Caco-2 (cell line): ENCODE measurements around the gene ARHGEF38. TPM values are rescaled to one million over a fixed set of nuclear protein-coding genes. Genes with fewer than 3 reads are reported as not detected.
"Not testable (repeated sequence)": the region's sequence is repeated elsewhere in the genome, so short reads cannot be mapped to it uniquely, and the experiment has no call there.

Experiments
- BruUV-seq: library from RNA; stranded (reverse); fragments of 400-500 nt; replicated peaks from 2 replicates; lab custom pipeline; 2021; lab: Mats Ljungman, UMichigan
- CTCF ChIA-PET: fragments of 300-600 bp; sonication (Branson Sonifier 250); formaldehyde crosslinking; loops from one replicate; lab custom pipeline; 2022; ENCODE audit warnings: antibody characterized with exemption; lab: Charles Lee
- POLR2A ChIA-PET: fragments of 300-600 bp; sonication (Branson Sonifier 250); formaldehyde crosslinking; loops from one replicate; lab custom pipeline; 2022; ENCODE audit warnings: antibody characterized with exemption; lab: Charles Lee
- DNase-seq, 2 experiments: peaks; one replicate each; pipeline versions ENCODE4 v3.0.0 to v3.0.0-alpha.2; 2020 to 2022
- H3K27me3 ChIP-seq: replicated peaks from 2 replicates; pipeline ENCODE4 v1.6.0; 2011; ENCODE audit warnings: low read length; ENCODE audit not compliant: control insufficient read depth, insufficient read depth
- H3K36me3 ChIP-seq: 2 replicates; pipeline ENCODE4 v1.5.1; 2011; ENCODE audit warnings: low read length; ENCODE audit not compliant: control insufficient read depth, insufficient read depth
- H3K4me1 ChIP-seq: fragments of 250-450 bp; sonication (Bioruptor Pico); 2 replicates; pipeline ENCODE4 v1.5.1; 2020; ENCODE audit warnings: mild to moderate bottlenecking
- H3K4me3 ChIP-seq: 2 replicates; pipeline ENCODE4 v1.5.1; 2011; ENCODE audit warnings: low read depth, mild to moderate bottlenecking, control low read depth, low read length
- H3K9me3 ChIP-seq: fragments of 250-450 bp; sonication (Bioruptor Pico); 2 replicates; pipeline ENCODE4 v1.5.1; 2020; ENCODE audit warnings: mild to moderate bottlenecking, moderate library complexity
- H3K27ac Mint-ChIP-seq: one replicate; pipeline ENCODE4 v1.8.0; 2022; ENCODE audit warnings: mixed read lengths; ENCODE audit not compliant: unreplicated experiment
- H3K27me3 Mint-ChIP-seq: one replicate; pipeline ENCODE4 v1.8.0; 2022; ENCODE audit warnings: mixed read lengths; ENCODE audit not compliant: insufficient read depth, unreplicated experiment
- H3K36me3 Mint-ChIP-seq: one replicate; pipeline ENCODE4 v1.8.0; 2022; ENCODE audit warnings: mild to moderate bottlenecking, mixed read lengths; ENCODE audit not compliant: insufficient read depth, unreplicated experiment
- H3K4me1 Mint-ChIP-seq: one replicate; pipeline ENCODE4 v1.8.0; 2022; ENCODE audit warnings: low read depth, mixed read lengths; ENCODE audit not compliant: unreplicated experiment
- H3K4me3 Mint-ChIP-seq: one replicate; pipeline ENCODE4 v1.8.0; 2022; ENCODE audit warnings: mild to moderate bottlenecking, moderate library complexity, mixed read lengths; ENCODE audit not compliant: unreplicated experiment
- H3K9me3 Mint-ChIP-seq: one replicate; pipeline ENCODE4 v1.8.0; 2022; ENCODE audit warnings: mixed read lengths; ENCODE audit not compliant: unreplicated experiment
- CTCF ChIP-seq, 2 experiments: fragments of 200-600 bp in 1 of 2; IDR thresholded peaks; 1 replicate in 1 of 2; 2 replicates in 1 of 2; pipeline versions ENCODE4 v1.5.1 to v1.8.0; 2011 to 2022; ENCODE audit warnings: antibody characterized with exemption in 1 of 2, control low read depth in 1 of 2, inconsistent platforms in 1 of 2, low read depth in 1 of 2, low read length in 1 of 2, mild to moderate bottlenecking in 1 of 2, moderate library complexity in 1 of 2; ENCODE audit not compliant: insufficient read depth in 1 of 2, severe bottlenecking in 1 of 2, unreplicated experiment in 1 of 2
- intact Hi-C: fragments of 100-400 bp; cut with micrococcal nuclease; formaldehyde crosslinking; loops from one replicate; pipeline ENCODE4 v1.10.0; 2022; ENCODE audit not compliant: unreplicated experiment
- total RNA-seq: library from RNA; stranded (reverse); gene quantifications from 2 replicates; pipeline ENCODE4 v1.2.3, GENCODE V29; 2022

The ARHGEF38 gene
- total RNA-seq, 1 experiment from 2014 or later: 3.5 TPM

GRCh38 chr4:105683038-105683437, 130.6 kb downstream of the ARHGEF38 start:
- POLR2A ChIA-PET: no interaction called here
- Mint-ChIP-seq H3K27ac (no peak overlapping the region), H3K4me1 (no peaks in the 10 kb centered on the region), H3K9me3 (no peaks in the 10 kb centered on the region), H3K4me3 (no peak overlapping the region), H3K36me3 (peaks cover 6% of the 10 kb centered on the region), H3K27me3 (no peaks in the 10 kb centered on the region)
- no peaks in the 10 kb centered on the region for H3K27me3 ChIP-seq
- no peaks in the 10 kb centered on the region for H3K9me3 ChIP-seq
- intact Hi-C loops: no loop called here
- no peaks in the 10 kb centered on the region for H3K36me3 ChIP-seq
- CTCF ChIA-PET: no interaction called here
- no peak for DNase-seq
- H3K4me1 ChIP-seq: no peaks in the 10 kb centered on the region
- no peak overlapping the region for H3K4me3 ChIP-seq
- no TSS peak for BruUV-seq
- TF ChIP-seq CTCF (IDR thresholded peaks at IDR 0.05; ENCODE audit: insufficient read depth in 1 of 2, low read depth in 1 of 2, low read length in 1 of 2, severe bottlenecking in 1 of 2, unreplicated experiment in 1 of 2): no peak

GRCh38 chr4:105686571-105686970, 134.2 kb downstream of the ARHGEF38 start:
- Mint-ChIP-seq H3K4me3 (no peak overlapping the region), H3K27ac (no peak overlapping the region), H3K27me3 (no peaks in the 10 kb centered on the region), H3K9me3 (no peaks in the 10 kb centered on the region), H3K36me3 (peaks cover 6% of the 10 kb centered on the region), H3K4me1 (no peaks in the 10 kb centered on the region)
- Histone ChIP-seq H3K9me3 (no peaks in the 10 kb centered on the region), H3K36me3 (no peaks in the 10 kb centered on the region), H3K4me1 (no peaks in the 10 kb centered on the region), H3K4me3 (no peak overlapping the region), H3K27me3 (no peaks in the 10 kb centered on the region)
- DNase-seq: no peak
- intact Hi-C loops: no loop called here
- POLR2A ChIA-PET: no interaction called here
- no peak for TF ChIP-seq CTCF (IDR thresholded peaks at IDR 0.05; ENCODE audit: insufficient read depth in 1 of 2, low read depth in 1 of 2, low read length in 1 of 2, severe bottlenecking in 1 of 2, unreplicated experiment in 1 of 2)
- CTCF ChIA-PET: no interaction called here
- BruUV-seq: no TSS peak

GRCh38 chr4:105694812-105695211, 142.4 kb downstream of the ARHGEF38 start:
- not testable (repeated sequence) for H3K9me3 Mint-ChIP-seq

GRCh38 chr4:105695832-105696231, 143.4 kb downstream of the ARHGEF38 start:
- peaks cover 11% of the 10 kb centered on the region for H3K36me3 Mint-ChIP-seq
- H3K27me3 Mint-ChIP-seq, POLR2A ChIA-PET, H3K27me3 ChIP-seq, H3K9me3 ChIP-seq, H3K4me1 ChIP-seq, H3K36me3 ChIP-seq, DNase-seq, H3K4me1 Mint-ChIP-seq, H3K9me3 Mint-ChIP-seq, CTCF ChIA-PET, H3K4me3 ChIP-seq, intact Hi-C loops, H3K4me3 Mint-ChIP-seq, BruUV-seq, H3K27ac Mint-ChIP-seq: not testable (repeated sequence)

More at GRCh38 chr4:105694812-105695211, 142.4 kb downstream of the ARHGEF38 start:
- DNase-seq, H3K27me3 ChIP-seq, H3K27ac Mint-ChIP-seq, H3K4me3 Mint-ChIP-seq, BruUV-seq, CTCF ChIA-PET, H3K4me1 Mint-ChIP-seq, H3K9me3 ChIP-seq, H3K4me1 ChIP-seq, POLR2A ChIA-PET, intact Hi-C loops, H3K36me3 ChIP-seq, H3K27me3 Mint-ChIP-seq, H3K4me3 ChIP-seq, H3K36me3 Mint-ChIP-seq: not testable (repeated sequence)
